Heart right ventricle (tissue), 16 donors: Measurements from ENCODE around the gene ERLIN1. TPM values are rescaled to one million over a fixed set of nuclear protein-coding genes. Genes with fewer than 3 reads are reported as not detected.

Experiments
- ATAC-seq, 8 donors: fragments of 200-7000 bp; cut with Tn5 transposase; one replicate each; pipeline ENCODE4 v1.9.1; 2020; ENCODE audit warnings: mild to moderate bottlenecking in 8 of 8, moderate library complexity in 8 of 8, moderate number of reproducible peaks in 1 of 8
- DNase-seq, 2 donors: peaks; one replicate each; pipeline ENCODE4 v3.0.0-alpha.2; 2020
- H3K27ac ChIP-seq, 10 donors: fragments of 200-600 bp; sonication (generic) in 2 of 10; one replicate each; pipeline versions ENCODE4 v1.5.0 to v1.8.0; 2020 to 2022; ENCODE audit warnings: mild to moderate bottlenecking in 3 of 10
- H3K27me3 ChIP-seq, 7 donors: fragments of 200-600 bp; one replicate each; pipeline ENCODE4 v1.8.0; 2021 to 2022; ENCODE audit warnings: mild to moderate bottlenecking in 2 of 7
- H3K36me3 ChIP-seq, 9 donors: fragments of 200-600 bp; sonication (generic) in 1 of 9; one replicate each; pipeline versions ENCODE4 v1.5.0 to v1.8.0; 2020 to 2022; ENCODE audit warnings: mild to moderate bottlenecking in 2 of 9
- H3K4me1 ChIP-seq, 9 donors: fragments of 200-600 bp; sonication (generic) in 1 of 9; one replicate each; pipeline versions ENCODE4 v1.5.0 to v1.8.0; 2020 to 2022; ENCODE audit warnings: mild to moderate bottlenecking in 4 of 9
- H3K4me3 ChIP-seq, 10 donors: fragments of 200-600 bp; sonication (generic) in 2 of 10; one replicate each; pipeline versions ENCODE4 v1.5.0 to v1.8.0; 2020 to 2022; ENCODE audit warnings: mild to moderate bottlenecking in 7 of 10, moderate library complexity in 2 of 10
- H3K9me3 ChIP-seq, 11 donors: fragments of 200-600 bp in 10 of 11; sonication (generic) in 2 of 11; one replicate each; pipeline versions ENCODE4 v1.5.0 to v1.8.0; 2013 to 2022; ENCODE audit warnings: mild to moderate bottlenecking in 2 of 11, control low read depth in 1 of 11, moderate library complexity in 1 of 11
- WGBS, 2 donors: extraction: QIAGEN DNeasy Blood & Tissue Kit; methylation state at CpG; one replicate each; pipeline ENCODE4 v1.1.7; 2013; ENCODE audit warnings: inconsistent platforms in 1 of 2; 5-methylcytosine and 5-hydroxymethylcytosine counted together
- intact Hi-C, 10 donors: fragments of 100-400 bp; cut with DNase I; formaldehyde crosslinking; loops; one replicate each; pipeline versions ENCODE4 v1.11.1 to v1.14.2; 2022
- polyA plus RNA-seq, 2 donors: library from polyadenylated mRNA; stranded (reverse); fragments of 200-250 nt; gene quantifications; one replicate each; pipeline ENCODE4 v1.2.3, GENCODE V29; 2013
- total RNA-seq, 10 donors: library from RNA; stranded (reverse); fragmentation: NEBNext Ultra II Directional in 3 of 10; extraction: Animal tissue kit (Norgen Biotek cat#: 25700) in 3 of 10; gene quantifications; one replicate each; pipeline versions ENCODE4 v1.2.1 to v1.2.4, GENCODE V29; 2021 to 2023
- TF ChIP-seq, protein P1 (sequence below), 9 donors: fragments of 200-600 bp; sonication (generic) in 2 of 9; IDR thresholded peaks; one replicate each; pipeline versions ENCODE4 v1.5.0 to v1.8.0; 2021 to 2022; ENCODE audit warnings: antibody characterized with exemption in 9 of 9, mild to moderate bottlenecking in 5 of 9, moderate library complexity in 1 of 9
- donor health status: Arrhythmogenic right ventricular cardiomyopathy.
- donor health status: ischemic (EF 13 %, LVEDD 7.1; RV severe dilation, severe dysfunction).
- donor health status: healthy with polysubstance abuse.
- donor health status: DM: no; HTN: yes; CAD: no.
- donor health status: DM: no; HTN: no; CAD: no.
- donor health status: ischemic (EF 25% LVEDD 6.9; RV normal size, moderate dysfunction).
- donor health status: ischemic (EF 25% LVEDD 5.7; RV mildly dilated, moderate dysfunction).
- donor health status: healthy.
- donor health status: DM: yes; HTN: yes; CAD: no.
- donor health status: Ischemic cardiomyopathy.
- donor health status: ischemic (EF 35%, LVEDD 5.7; RV mildly dilated, moderate dysfunction).
- donor health status: nonischemic (EF 11% LVEDD 7.7; RV severe dilation, severe dysfunction).
- donor health status: DM: yes; HTN: yes; CAD: no.
- donor health status: PGD.
- donor health status: ischemic (EF 29% LVEDD 5.4; RV normal size, mild dysfunction).
- donor health status: nonischemic (EF 23%, LVEDD 6.1; RV moderate dilation, normal function).

ERLIN1 gene
- total and polyA plus RNA-seq, 12 donors = 2.1 to 13.3 (median 7.2) TPM

DNA sequence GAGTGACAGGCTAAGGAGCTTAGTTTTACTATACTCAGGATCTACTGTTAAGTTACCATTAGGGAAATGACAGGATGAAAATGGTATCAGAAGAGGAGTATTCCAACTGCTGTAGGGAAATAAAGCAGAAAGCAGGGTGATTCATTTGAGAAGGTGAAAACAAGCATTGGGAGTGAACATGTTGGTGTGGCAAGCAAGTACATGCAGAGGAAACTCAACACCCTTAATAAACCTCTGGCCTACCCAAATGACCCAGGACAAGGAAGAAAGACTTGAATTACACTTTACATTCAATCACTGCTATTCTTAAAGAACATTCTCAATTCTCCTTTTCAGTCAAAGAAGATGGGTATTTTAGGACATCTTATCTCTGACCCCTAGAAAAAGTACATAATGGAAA, 28.7 kb downstream of the ERLIN1 start:
- no peak overlapping the region for H3K4me3 ChIP-seq
- peaks cover 0 to 98% (median 32%) of the 10 kb centered on the region in 9 donors for H3K36me3 ChIP-seq
- H3K4me1 ChIP-seq = no peaks in the 10 kb centered on the region
- no peaks in the 10 kb centered on the region for H3K27me3 ChIP-seq
- H3K9me3 ChIP-seq = no peaks in the 10 kb centered on the region
- ATAC-seq (no peak), DNase-seq (no peak)
- TF ChIP-seq, protein P1, sequence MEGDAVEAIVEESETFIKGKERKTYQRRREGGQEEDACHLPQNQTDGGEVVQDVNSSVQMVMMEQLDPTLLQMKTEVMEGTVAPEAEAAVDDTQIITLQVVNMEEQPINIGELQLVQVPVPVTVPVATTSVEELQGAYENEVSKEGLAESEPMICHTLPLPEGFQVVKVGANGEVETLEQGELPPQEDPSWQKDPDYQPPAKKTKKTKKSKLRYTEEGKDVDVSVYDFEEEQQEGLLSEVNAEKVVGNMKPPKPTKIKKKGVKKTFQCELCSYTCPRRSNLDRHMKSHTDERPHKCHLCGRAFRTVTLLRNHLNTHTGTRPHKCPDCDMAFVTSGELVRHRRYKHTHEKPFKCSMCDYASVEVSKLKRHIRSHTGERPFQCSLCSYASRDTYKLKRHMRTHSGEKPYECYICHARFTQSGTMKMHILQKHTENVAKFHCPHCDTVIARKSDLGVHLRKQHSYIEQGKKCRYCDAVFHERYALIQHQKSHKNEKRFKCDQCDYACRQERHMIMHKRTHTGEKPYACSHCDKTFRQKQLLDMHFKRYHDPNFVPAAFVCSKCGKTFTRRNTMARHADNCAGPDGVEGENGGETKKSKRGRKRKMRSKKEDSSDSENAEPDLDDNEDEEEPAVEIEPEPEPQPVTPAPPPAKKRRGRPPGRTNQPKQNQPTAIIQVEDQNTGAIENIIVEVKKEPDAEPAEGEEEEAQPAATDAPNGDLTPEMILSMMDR (IDR thresholded peaks at IDR 0.05) = no peak
- H3K27ac ChIP-seq = no peak overlapping the region
- intact Hi-C loops = no loop called here

DNA sequence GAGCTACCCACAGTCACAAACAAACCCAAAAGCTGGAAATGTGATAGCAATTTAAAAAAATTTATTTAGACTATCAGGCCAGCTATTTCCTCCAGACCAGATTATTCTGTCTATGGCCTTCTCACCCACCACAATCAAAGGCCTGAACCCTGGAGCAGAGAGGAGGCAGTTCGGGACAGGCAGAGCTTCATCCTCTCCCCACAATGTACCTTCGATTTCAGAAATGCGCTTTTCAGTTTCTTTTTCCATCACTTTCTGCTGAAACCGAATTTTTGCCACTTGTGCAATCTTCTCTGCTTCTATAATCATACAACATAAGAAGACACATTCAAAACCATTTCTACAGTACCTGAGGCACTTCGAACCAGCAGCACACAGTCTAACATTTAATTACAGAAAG, 29.9 kb downstream of the ERLIN1 start:
- no peak for DNase-seq
- no peak overlapping the region for H3K27ac ChIP-seq
- intact Hi-C loops = no loop called here
- H3K4me1 ChIP-seq = no peaks in the 10 kb centered on the region
- no peaks in the 10 kb centered on the region for H3K9me3 ChIP-seq
- TF ChIP-seq, protein P1 (IDR thresholded peaks at IDR 0.05) = no peak
- H3K27me3 ChIP-seq = no peaks in the 10 kb centered on the region
- 95 to 96% methylated on average over 5 of the region's 5 CpGs for WGBS, 2 donors
- peaks cover 0 to 98% (median 43%) of the 10 kb centered on the region in 9 donors for H3K36me3 ChIP-seq
- H3K4me3 ChIP-seq = no peak overlapping the region
- no peak for ATAC-seq

DNA sequence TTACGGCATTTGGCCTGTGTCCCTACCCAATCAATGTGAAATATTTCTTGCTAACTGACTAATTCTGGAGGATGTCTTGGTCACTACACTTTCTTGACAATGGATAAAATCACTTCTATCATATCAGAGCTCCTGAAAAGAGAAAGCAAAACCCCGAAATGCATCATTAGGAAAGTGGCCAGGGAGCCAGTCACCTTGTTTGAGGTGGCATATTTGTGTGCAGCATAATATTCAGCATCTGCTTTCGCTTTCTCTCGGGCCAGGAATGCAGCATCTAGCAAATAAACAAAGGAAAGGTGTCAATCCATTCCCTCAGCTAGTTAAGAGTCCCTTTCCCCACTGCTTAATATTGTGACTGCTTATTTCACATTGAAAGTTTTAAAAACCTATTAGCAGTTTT, 31.2 kb downstream of the ERLIN1 start:
- DNase-seq (no peak), ATAC-seq (no peak)
- H3K27me3 ChIP-seq = no peaks in the 10 kb centered on the region
- TF ChIP-seq, protein P1 (IDR thresholded peaks at IDR 0.05) = no peak
- no peak overlapping the region for H3K4me3 ChIP-seq
- no peaks in the 10 kb centered on the region for H3K9me3 ChIP-seq
- H3K36me3 ChIP-seq = peaks cover 0 to 100% (median 47%) of the 10 kb centered on the region in 9 donors
- intact Hi-C loops = no loop called here
- H3K27ac ChIP-seq = no peak overlapping the region
- no peaks in the 10 kb centered on the region for H3K4me1 ChIP-seq
- 96 to 97% methylated on average over 4 of the region's 4 CpGs for WGBS, 2 donors

DNA sequence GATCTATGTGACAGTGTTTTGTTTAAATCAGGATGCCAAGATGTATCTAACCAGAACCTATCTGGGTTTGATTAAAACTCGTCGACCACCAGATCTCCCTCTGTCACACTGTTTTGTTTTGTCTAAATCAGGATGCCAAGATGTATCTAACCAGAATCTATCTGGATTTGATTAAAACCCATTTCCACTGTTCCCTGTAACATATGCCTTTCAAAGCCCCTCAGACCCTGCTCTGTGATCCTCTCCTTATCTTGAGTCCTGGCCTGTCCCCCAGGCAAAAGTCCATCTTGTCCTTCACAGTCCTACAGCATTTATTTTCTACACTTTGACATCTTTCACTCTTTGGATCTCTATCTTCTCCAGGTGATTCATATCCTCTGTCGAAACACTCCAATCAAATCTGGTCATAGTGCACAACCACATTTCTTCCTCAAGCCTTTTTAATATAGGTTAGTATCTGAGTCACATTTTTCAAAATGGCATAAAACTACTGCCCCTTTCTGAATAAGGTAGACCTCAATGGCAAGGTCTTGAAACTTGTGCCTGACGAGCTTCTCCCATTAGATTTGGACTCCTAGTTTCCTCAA, 32.5 kb downstream of the ERLIN1 start:
- intact Hi-C loops = no loop called here
- H3K27ac ChIP-seq = no peak overlapping the region
- H3K4me3 ChIP-seq = no peak overlapping the region
- no peaks in the 10 kb centered on the region for H3K27me3 ChIP-seq
- no peak for DNase-seq
- TF ChIP-seq, protein P1 (IDR thresholded peaks at IDR 0.05) = no peak
- no peaks in the 10 kb centered on the region for H3K9me3 ChIP-seq
- WGBS, 2 donors = 77 to 84% methylated on average over 4 of the region's 4 CpGs
- peaks cover 0 to 90% (median 47%) of the 10 kb centered on the region in 9 donors for H3K36me3 ChIP-seq
- no peaks in the 10 kb centered on the region for H3K4me1 ChIP-seq
- no peak for ATAC-seq
